ENCODE results near the gene GALNT4. TPM values are rescaled to one million over a fixed set of nuclear protein-coding genes. Genes with fewer than 3 reads are reported as not detected.

The GALNT4 gene
- total and polyA plus RNA-seq, 9 of the 15 experiments (the other 6 are each of a cell fraction or from before 2014, with no cell fraction given): 1.2 to 4.6 (median 3.4) TPM

DNA sequence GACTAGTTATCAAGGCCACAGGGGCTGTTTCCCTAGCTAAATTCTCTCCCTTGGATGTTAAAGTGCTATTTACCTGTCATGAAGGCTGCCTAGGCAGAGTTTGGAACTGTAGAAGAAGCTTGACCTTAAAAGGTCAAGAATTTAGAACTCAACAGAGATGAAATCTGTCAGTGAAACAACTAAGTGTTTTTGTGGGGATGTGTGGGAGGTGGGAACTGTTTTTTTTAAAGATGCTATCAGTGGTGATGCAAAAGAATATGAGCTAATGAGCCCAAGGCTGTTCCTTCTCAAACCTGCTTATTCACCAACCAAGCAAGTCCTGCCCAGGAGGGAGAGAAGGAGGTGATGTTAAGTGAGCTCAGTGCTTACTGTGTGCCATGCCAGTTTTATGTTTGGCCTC is 42.0 kb upstream of the GALNT4 start (continued):
- TF ChIP-seq, protein P1, sequence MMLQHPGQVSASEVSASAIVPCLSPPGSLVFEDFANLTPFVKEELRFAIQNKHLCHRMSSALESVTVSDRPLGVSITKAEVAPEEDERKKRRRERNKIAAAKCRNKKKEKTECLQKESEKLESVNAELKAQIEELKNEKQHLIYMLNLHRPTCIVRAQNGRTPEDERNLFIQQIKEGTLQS (IDR thresholded peaks at IDR 0.05): peak; percentile 89
- TF ChIP-seq, protein P1 (CRISPR knock-in tag; conservative IDR thresholded peaks at IDR 0.05): no peak
- peak in 1 of 2 experiments; percentile 38; a peak in 1 of 4 replicates for TF ChIP-seq TEAD1 (CRISPR knock-in tag; IDR thresholded peaks at IDR 0.05)
- TF ChIP-seq RCOR1 (IDR thresholded peaks at IDR 0.05; ENCODE audit: borderline replicate concordance in 1 of 2, low read depth in 2 of 2, low read length in 2 of 2): peak in 1 of 2 experiments; percentile 75; a peak in 2 of 4 replicates
- TF ChIP-seq ETS2 (tag; IDR thresholded peaks at IDR 0.05; ENCODE audit: borderline replicate concordance, poor library complexity, severe bottlenecking): no peak
- peak in 1 of 2 experiments; percentile 13; a peak in 1 of 4 replicates for TF ChIP-seq KDM1A (IDR thresholded peaks at IDR 0.05)
- peak; percentile 20; the same call in 1 of the 2 replicates for TF ChIP-seq NR2C1 (IDR thresholded peaks at IDR 0.05)
- no peak for TF ChIP-seq NR2C1 (tag; IDR thresholded peaks at IDR 0.05)
- TF ChIP-seq DNMT1 (IDR thresholded peaks at IDR 0.05): no peak
- peak; percentile 67; the same call in 1 of the 2 replicates for TF ChIP-seq CTBP1 (IDR thresholded peaks at IDR 0.05; ENCODE audit: borderline replicate concordance)
- TF ChIP-seq MCM7 (IDR thresholded peaks at IDR 0.05): no peak
- TF ChIP-seq JUN (IDR thresholded peaks at IDR 0.05; ENCODE audit: borderline replicate concordance, low read depth, low read length): peak; percentile 58; the same call in 1 of the 2 replicates
- no peak for TF ChIP-seq JUN (CRISPR knock-in tag; IDR thresholded peaks at IDR 0.05; ENCODE audit: borderline replicate concordance)
- TF ChIP-seq RBM34 (IDR thresholded peaks at IDR 0.05; ENCODE audit: borderline replicate concordance, insufficient read depth, low read length): no peak
- TF ChIP-seq HIVEP1 (CRISPR knock-in tag; IDR thresholded peaks at IDR 0.05): no peak
- TF ChIP-seq, protein P2, sequence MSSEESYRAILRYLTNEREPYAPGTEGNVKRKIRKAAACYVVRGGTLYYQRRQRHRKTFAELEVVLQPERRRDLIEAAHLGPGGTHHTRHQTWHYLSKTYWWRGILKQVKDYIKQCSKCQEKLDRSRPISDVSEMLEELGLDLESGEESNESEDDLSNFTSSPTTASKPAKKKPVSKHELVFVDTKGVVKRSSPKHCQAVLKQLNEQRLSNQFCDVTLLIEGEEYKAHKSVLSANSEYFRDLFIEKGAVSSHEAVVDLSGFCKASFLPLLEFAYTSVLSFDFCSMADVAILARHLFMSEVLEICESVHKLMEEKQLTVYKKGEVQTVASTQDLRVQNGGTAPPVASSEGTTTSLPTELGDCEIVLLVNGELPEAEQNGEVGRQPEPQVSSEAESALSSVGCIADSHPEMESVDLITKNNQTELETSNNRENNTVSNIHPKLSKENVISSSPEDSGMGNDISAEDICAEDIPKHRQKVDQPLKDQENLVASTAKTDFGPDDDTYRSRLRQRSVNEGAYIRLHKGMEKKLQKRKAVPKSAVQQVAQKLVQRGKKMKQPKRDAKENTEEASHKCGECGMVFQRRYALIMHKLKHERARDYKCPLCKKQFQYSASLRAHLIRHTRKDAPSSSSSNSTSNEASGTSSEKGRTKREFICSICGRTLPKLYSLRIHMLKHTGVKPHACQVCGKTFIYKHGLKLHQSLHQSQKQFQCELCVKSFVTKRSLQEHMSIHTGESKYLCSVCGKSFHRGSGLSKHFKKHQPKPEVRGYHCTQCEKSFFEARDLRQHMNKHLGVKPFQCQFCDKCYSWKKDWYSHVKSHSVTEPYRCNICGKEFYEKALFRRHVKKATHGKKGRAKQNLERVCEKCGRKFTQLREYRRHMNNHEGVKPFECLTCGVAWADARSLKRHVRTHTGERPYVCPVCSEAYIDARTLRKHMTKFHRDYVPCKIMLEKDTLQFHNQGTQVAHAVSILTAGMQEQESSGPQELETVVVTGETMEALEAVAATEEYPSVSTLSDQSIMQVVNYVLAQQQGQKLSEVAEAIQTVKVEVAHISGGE (CRISPR knock-in tag; IDR thresholded peaks at IDR 0.05): no peak
- TF ChIP-seq SRF (CRISPR knock-in tag; IDR thresholded peaks at IDR 0.05): peak in 1 of 2 experiments; percentile 81; a peak in 2 of 4 replicates
- peak; percentile 57 for TF ChIP-seq TEAD4 (IDR thresholded peaks at IDR 0.05; ENCODE audit: low read length)
- no peak for TF ChIP-seq TEAD4 (CRISPR knock-in tag; IDR thresholded peaks at IDR 0.05; ENCODE audit: borderline replicate concordance)
- TF ChIP-seq MTA1 (IDR thresholded peaks at IDR 0.05; ENCODE audit: borderline replicate concordance): peak; percentile 82; the same call in 1 of the 2 replicates
- peak; percentile 77; the same call in 1 of the 2 replicates for TF ChIP-seq ESRRA (IDR thresholded peaks at IDR 0.05; ENCODE audit: borderline replicate concordance, low read depth)
- 0 out of 2 replicates have a peak, but pooled peaks have one; percentile 40 for TF ChIP-seq ZNF644 (tag; IDR thresholded peaks at IDR 0.05; ENCODE audit: low read depth)
- TF ChIP-seq, protein P3, sequence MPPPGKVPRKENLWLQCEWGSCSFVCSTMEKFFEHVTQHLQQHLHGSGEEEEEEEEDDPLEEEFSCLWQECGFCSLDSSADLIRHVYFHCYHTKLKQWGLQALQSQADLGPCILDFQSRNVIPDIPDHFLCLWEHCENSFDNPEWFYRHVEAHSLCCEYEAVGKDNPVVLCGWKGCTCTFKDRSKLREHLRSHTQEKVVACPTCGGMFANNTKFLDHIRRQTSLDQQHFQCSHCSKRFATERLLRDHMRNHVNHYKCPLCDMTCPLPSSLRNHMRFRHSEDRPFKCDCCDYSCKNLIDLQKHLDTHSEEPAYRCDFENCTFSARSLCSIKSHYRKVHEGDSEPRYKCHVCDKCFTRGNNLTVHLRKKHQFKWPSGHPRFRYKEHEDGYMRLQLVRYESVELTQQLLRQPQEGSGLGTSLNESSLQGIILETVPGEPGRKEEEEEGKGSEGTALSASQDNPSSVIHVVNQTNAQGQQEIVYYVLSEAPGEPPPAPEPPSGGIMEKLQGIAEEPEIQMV (tag; conservative IDR thresholded peaks at IDR 0.05; ENCODE audit: low read depth): no peak
- 0 out of 2 replicates have a peak, but pooled peaks have one; percentile 12 for TF ChIP-seq MAFG (tag; conservative IDR thresholded peaks at IDR 0.05)
